GM21515 (cell line): Measurements from ENCODE around the gene TLR9.

ENCODE experiments used
- ATAC-seq: cut with Tn5 transposase; IDR thresholded peaks from one replicate; pipeline ENCODE4 v1.9.1; 2021; ENCODE audit not compliant: unreplicated experiment

The TLR9 gene

GRCh38 chr3:52232279-52233107 lies 7.0 kb upstream of the TLR9 start:
- no peak for ATAC-seq

GRCh38 chr3:52231502-52232278 lies 6.2 kb upstream of the TLR9 start:
- no peak for ATAC-seq

DNA sequence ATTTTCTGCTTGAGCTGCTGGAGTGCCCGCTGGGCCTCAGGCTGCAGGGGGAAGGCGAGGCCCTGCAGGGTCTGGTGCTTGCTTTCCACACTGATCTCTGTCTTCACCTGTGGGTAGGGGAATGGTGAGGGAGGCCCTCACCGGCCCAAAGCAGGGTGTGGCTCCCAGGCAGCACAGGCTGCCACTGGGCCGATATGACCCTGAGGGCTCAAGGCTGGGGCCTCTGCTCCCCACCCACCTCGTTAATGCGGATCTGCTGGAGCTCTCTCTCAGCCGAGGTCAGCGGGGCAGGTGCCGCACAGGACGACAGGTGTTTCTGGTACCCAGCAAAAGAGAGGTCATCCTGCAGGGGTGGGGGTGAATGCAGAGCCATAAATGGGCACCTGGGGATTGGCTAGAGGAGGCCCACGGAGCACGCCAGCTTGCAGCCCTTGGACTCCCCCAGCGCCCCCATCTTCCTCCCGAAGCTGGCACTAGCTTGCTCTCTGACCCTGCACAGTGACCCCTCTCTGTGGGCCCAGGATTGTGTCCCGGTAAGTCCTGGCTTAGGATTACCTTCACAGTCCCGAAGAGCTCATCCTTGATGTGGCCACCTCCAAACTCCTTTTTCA lies 5.5 kb upstream of the TLR9 start:
- no peak for ATAC-seq

GRCh38 chr3:52230461-52230860 lies 5.0 kb upstream of the TLR9 start:
- ATAC-seq, result no peak

GRCh38 chr3:52229656-52230055 lies 4.2 kb upstream of the TLR9 start:
- no peak for ATAC-seq

DNA sequence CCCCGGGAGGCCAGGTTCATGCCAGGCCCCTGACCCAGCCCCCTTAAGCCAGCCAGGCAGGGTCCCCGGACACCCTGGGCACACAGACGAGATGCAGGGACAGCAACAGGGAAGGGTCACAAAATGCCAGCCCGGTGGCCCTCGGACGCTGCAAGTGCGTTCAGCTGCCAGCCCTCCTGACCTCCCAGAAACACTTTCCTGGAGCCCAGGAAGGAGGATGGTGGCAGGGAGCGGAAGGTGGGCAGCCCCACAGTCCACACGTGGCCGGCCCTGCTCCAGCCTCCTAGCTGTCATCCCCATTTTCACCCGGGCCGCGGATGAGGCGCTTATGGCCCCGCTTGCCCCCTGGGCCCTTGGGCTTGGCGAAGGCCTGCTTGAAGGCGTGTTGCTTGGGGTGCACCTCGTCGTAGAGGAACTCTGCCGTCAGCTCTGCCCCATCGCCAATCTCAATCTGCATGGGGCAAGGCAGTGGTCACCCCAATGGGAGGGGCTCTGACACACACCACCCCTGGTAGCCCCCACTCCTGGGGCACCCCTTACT lies 3.4 kb upstream of the TLR9 start:
- no peak for ATAC-seq

DNA sequence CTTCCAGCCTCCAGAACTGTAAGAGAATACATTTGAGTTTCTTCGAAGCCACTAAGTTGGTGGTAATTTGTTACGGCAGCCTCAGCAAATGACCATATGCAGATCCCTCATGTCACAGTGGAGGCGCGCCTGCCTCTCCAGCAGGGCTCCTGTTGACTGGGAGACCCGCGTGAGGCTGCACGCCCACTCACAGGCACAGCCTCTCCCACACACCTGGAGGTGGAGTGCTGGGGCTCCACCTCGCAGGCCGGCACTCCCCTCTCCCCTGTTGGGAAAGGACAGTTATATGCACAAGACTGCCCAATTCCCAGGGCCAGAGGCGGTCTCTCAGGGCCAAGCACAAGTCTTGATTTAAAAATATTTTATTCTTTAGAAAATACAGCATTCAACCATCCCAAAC lies 2.8 kb upstream of the TLR9 start:
- ATAC-seq, result no peak

GRCh38 chr3:52227766-52228165 lies 2.3 kb upstream of the TLR9 start:
- no peak for ATAC-seq

DNA sequence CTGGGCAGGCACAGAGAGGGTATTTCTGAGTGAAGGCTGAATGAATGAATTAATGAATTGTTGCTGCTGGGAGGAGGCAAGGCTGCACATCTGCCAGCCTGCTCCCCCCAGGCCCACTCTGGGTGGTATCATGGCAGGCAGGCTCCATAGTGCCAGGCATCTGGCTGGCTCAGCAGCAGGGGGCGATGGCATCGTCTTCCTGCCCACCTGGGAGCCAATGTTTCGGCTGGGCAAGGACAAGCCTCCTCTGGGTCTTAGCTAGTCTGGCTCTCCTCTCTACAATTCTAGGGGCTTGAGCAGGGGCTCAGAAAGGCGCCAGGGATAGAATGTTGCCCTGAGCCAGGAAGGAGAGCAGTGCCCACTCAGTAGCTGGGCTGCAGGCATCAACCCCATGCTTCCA lies 1.7 kb upstream of the TLR9 start:
- ATAC-seq, result no peak

DNA sequence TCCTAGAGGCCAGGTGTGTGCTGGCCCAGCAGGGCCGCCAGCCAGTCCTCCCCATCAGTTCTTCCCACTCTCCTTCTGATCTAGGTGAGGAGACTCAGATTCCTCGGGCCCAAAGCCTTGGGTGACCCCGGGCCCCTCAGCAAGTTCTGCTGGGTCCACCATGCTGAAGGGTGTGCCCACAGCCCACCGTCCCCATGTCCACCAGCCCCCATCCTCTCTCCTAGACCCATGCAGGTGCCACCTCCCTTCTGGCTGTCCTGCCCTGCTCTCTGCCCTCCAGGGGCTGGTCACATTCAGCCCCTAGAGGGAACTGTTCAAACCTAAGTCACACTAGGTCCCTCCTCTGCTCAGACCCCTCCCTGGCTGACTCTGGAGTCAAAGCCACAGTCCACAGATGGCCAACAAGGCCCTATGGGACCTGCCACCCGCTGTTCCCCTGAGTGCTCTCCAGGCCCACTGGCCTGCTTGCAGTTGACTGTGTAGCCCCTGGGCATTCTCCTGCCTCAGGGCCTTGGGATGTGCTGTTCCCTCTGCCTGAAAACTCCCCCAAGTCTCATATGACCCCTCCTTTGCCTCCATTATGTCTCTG lies 878 bp upstream of the TLR9 start:
- no peak for ATAC-seq

- ATAC-seq, result no peak
Observed at GRCh38 chr3:52223449-52224408, 1.7 kb downstream of the TLR9 start.

GRCh38 chr3:52222319-52223221 lies 2.9 kb downstream of the TLR9 start:
- no peak for ATAC-seq

DNA sequence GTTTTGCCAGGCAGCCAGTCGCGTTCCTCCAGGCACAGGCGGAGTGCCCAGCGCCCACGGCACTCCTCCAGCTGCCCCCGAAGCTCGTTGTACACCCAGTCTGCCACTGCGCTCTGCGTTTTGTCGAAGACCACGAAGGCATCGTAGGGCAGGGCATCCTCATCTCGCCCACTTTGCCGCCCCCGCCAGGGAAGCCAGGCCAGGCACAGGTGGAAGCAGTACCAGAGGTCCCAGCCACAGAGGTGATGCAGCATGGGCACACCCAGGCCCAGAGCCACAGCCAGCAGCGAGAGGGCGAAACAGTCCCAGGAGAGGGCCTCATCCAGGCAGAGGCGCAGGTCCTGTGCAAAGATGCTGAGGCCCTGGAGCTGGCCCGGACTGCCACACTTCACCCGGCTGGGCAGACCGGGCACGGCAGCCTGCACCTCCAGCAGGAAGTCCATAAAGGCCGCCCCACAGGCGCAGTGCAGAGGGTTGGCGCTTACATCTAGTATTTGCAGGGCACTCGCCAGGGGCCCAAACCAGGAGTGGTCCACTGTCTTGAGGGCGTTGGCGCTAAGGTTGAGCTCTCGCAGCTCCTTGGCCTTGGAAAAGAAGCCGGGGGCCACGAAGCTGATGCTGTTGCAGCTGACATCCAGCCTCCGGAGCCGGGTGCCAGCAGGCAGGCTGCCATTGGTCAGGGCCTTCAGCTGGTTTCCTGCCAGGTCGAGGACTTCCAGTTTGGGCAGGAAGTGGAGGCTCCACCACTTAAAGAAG lies 3.7 kb downstream of the TLR9 start:
- ATAC-seq, result no peak

- ATAC-seq, result no peak
Observed at GRCh38 chr3:52221141-52221562, 4.3 kb downstream of the TLR9 start.

DNA sequence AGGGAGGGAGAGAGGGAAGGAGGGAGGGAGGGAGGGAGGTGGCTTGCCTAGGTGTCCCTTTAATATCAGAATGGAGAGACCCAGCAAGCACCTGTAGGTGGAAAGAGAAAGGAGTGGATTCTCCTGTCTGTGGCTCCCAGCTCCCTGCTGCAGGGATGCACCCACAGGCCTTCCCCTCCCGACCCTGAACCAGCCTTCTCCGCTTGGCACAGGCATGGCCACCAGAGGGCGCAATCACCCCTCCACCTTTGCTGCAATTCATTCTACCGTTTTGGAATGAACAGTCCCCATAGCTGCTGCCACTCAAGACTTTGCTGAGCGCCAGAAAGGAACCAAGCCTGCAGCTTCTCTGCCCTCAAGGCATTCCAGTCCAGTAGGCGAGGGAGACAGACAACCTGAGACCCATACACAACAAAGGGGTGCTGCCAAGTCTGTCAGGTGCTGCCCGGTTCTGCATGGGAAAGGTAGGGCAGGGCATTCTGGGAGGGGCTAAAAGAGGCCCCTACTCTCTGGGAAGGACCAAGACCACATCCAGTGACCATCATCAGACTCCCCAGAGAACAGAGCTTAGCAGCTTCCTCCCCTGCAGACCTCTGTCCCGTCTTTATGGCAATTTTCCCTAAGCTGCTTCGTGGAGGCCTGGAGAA lies 4.9 kb downstream of the TLR9 start:
- ATAC-seq, result no peak

- ATAC-seq, result no peak
Observed at GRCh38 chr3:52218937-52219650, 6.4 kb downstream of the TLR9 start.

GRCh38 chr3:52218454-52218853 lies 7.0 kb downstream of the TLR9 start:
- no peak for ATAC-seq
